Activated naive CD4-positive, alpha-beta T cell (primary cell): ENCODE data around the gene GALNT13.

ENCODE experiments used
- DNase-seq, 4 experiments: peaks; one replicate each; lab custom pipeline; 2025; lab: John Stamatoyannopoulos, UW

GALNT13 gene

GRCh38 chr2:153871231-153872221 is at the start of gene GALNT13:
Gene GALNT13 (plus strand): TSS chr2:153871922.
- no peak for DNase-seq

- no peak for DNase-seq
Measured at GRCh38 chr2:153823880-153824279, 47.8 kb upstream of the GALNT13 start.

GRCh38 chr2:153828335-153828734 is 43.4 kb upstream of the GALNT13 start:
- no peak for DNase-seq

GRCh38 chr2:153834662-153835061 is 37.1 kb upstream of the GALNT13 start:
- DNase-seq = no peak

- no peak for DNase-seq
Measured at GRCh38 chr2:153858250-153858649, 13.5 kb upstream of the GALNT13 start.

GRCh38 chr2:153864022-153864421 is 7.7 kb upstream of the GALNT13 start:
- DNase-seq = no peak

- no peak for DNase-seq
Measured at GRCh38 chr2:153866595-153866994, 5.1 kb upstream of the GALNT13 start.

- no peak for DNase-seq
Measured at GRCh38 chr2:153870308-153870707, 1.4 kb upstream of the GALNT13 start.

GRCh38 chr2:153872311-153873051 is 759 bp downstream of the GALNT13 start:
- no peak for DNase-seq

GRCh38 chr2:153873052-153874048 is 1.6 kb downstream of the GALNT13 start:
- DNase-seq = no peak

GRCh38 chr2:153875801-153876466 is 4.2 kb downstream of the GALNT13 start:
- DNase-seq = no peak

- DNase-seq = no peak
Measured at GRCh38 chr2:153880926-153881325, 9.2 kb downstream of the GALNT13 start.

GRCh38 chr2:153886833-153887232 is 15.1 kb downstream of the GALNT13 start:
- no peak for DNase-seq

GRCh38 chr2:153890576-153890975 is 18.9 kb downstream of the GALNT13 start:
- DNase-seq = no peak

GRCh38 chr2:153891051-153891450 is 19.3 kb downstream of the GALNT13 start:
- DNase-seq = no peak

GRCh38 chr2:153912798-153913396 is 41.2 kb downstream of the GALNT13 start:
- no peak for DNase-seq

- no peak for DNase-seq
Measured at GRCh38 chr2:153917570-153917969, 45.8 kb downstream of the GALNT13 start.

- no peak for DNase-seq
Measured at GRCh38 chr2:153935511-153935910, 63.8 kb downstream of the GALNT13 start.

GRCh38 chr2:153939124-153939796 is 67.5 kb downstream of the GALNT13 start:
- DNase-seq = no peak

- no peak for DNase-seq
Measured at GRCh38 chr2:153940511-153940910, 68.8 kb downstream of the GALNT13 start.
